ENCODE results near the gene DIS3L2.

Gene DIS3L2

DNA sequence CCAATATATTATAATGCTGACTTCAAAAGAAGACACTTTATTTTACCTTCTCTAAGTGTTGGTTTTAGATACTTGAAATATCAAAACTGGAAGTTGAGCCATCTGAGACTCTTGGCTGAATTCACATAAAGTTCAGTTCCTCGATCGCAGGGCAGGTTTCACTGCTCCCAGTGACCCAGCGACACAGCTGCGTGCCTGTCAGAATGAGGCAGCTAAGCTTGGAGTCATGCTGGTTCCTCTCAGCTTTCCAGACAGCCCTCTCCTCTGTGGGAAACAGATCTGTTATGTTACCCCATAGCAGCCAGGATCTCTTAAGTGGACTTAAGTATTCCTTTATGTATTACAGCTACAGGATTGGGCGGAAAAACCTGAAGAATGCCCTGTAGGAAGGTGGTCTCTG, 274.2 kb downstream of the DIS3L2 start:
- no peak for DNase-seq

DNA sequence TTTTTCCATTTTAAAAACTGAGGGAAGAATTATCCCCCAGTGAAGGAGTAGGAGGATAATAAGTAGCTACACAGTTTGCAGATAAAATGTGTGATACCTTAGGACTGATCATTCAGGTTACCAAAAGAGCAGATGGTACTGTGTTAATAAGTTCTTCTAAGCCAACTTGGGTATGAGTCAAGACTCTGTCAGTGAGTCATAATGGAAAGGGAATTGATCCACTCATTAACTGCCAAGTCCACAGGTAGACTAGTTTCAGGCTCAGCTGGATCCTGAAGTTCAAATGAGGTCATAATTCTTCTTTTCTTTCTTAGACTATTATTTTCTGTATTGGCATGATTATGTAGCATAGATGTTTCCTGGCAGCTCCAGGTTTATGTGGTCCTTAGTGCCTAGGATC, 274.7 kb downstream of the DIS3L2 start:
- DNase-seq, result no peak

DNA sequence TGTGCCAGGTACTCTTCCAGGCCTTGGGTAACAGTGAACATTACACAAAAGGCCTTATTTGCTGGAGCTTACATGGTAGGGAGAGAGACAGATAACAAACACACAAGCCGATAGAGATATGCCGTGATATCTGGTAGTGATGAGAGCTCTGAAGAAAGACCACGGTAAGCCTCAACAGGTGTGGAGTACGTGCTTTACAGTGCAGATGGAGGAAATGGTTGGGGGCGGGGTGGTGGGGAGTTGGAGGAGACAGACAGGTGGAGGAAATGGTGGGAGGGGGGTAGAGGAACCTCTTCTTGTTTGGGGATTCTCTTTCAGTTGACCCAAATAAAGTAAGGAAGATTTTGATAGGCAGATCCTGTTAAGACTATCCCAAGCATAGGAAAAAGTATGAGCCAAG, 276.0 kb downstream of the DIS3L2 start:
- no peak for DNase-seq

DNA sequence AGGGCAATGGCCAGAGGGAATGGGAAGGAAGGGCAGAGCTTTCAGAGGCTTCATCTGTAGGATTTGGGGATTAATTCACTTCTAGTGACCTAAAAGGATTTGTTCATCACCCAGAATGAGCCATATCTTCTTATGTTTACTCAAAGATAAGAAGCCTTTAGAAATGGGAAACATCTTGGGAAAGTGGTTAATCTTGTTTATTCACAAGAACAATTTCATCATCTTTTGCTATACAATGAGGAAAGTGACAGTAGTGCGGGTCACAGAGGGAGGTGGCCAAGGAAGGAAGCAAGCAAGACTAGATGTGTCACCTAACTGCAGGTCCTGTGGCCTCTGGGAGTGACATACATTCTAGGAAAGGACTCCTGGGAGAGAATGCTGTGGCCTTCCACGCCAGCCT, 276.6 kb downstream of the DIS3L2 start:
- no peak for DNase-seq

DNA sequence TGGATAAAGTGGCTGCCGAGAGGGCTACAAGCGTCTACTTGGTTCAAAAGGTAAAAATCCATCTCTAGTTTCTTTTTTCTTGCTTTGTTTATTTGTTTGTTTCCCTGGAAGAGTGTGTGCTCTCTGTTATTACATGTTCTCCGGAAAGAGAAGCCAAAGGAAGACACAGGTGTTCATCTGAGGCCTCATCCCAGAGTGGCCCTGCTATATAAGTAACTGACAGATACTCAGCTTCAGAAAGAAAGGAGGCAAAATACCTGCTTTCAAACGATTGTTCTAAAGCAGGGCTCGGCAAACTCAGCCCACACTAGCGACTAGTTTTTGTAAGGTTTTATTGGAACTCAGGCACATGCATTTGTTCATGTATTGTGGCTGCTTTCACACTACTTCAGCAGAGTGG, 277.1 kb downstream of the DIS3L2 start:
- DNase-seq, result no peak

DNA sequence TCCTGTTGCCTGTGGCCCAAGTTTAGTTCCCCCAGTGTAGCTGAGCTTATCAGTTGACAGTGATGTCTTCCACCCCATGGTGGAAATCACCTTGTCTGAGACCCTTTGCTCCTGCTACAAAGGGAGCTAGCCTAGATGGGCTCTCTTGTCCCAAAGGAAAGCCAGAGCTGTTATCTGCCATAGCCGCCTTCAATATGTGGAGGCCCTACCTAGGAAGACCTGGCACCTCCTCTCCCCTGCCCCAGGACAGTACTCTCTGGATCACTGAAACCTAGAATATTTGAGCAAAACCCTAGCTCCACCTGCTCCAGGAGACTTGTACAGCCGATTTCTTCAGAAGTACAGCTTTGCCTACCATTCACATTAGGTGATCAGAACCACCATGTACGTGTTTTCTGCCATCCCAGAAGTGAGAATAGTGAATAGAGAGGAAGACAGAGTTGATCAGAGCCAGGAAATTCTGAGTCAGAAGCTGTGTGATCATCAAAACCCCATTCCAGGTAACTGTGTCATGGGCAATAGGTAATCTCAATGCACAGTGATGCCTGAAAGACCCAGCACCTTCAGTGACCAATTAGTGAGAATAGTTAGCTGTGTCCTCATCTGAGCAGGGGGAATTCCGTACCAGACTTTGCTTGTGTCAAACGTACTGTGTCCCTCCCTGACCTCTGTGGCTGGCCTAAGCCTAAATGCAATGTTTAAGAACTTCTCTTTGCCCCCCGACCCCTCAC, 278.6 kb downstream of the DIS3L2 start:
- DNase-seq, result no peak

DNA sequence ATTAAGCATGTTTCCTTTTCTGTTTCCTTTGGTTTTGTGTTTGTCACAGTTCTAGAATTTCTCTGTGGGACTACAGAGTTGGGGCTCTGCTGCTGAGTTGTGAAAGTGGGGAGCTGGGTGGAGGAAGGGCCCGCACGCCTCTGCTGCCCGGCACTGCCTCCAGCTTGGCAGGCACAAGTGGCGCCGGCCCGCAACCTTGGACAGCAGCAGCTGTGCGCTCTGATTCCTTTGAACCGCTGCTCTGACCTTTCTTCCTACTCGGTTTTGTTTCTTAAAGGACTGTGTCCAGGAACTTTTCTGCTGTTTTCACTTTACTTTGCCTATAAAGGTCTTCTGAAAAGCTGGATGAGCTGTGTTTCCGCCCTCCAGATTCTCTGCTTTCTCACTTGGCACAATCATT, 279.4 kb downstream of the DIS3L2 start:
- no peak for DNase-seq

DNA sequence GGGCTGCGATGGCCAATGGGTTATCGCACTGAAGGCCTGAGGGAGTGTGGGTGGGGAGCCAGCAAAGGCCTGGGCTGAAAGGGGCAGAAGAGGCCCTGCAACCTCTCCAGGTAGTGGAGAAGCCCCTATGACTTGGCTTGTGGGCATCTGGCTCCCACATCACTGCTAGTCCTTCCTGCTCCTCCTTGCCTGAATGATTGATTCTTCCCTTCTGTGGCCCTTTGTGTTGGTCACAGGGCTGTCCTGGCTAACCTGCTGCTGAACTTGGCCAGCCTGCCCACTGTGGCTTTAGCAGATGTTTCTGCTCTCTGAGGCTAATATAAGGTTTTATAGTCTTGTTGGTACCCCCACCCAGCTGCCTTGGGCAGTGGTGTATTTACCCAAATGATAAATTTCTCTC, 280.8 kb downstream of the DIS3L2 start:
- DNase-seq, result no peak

DNA sequence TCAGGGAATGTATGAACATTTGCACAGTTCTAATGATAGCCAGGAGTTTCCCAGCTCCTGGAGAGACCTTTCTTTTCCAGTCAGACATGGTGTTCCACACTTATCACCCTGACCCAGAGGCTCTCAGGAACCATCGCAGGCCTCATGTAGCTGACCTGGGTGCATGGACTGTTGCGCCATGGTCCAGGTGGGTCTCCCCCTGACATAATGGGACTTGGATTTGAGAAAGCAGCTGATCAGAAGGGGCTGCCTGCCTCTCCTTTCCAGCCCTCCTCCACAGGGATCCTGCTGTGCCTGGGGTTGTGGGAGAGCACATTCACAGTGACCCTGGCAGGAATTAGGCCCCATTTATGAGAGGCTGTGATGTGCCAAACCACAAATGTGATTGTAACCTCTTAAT, 283.6 kb downstream of the DIS3L2 start:
- no peak for DNase-seq

DNA sequence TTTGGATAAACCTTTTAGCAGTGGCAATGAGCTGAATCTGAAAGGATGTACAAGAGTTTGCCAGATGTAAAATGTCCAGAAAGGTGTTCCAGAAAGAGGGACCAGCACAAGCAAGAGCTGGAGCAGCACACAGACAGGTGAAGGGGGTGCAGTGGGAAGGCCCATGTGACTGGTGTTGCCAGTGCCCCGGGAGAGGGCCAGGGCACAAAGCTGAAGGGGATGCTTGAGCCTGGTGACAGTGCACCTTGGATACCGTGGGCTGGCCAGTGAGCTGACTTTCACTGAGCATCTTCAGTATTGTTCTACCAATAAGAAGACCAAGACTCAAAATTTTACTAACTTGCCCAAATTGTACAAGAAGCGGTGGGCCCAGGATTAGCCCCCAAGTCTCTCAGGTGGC, 284.7 kb downstream of the DIS3L2 start:
- DNase-seq, result no peak

DNA sequence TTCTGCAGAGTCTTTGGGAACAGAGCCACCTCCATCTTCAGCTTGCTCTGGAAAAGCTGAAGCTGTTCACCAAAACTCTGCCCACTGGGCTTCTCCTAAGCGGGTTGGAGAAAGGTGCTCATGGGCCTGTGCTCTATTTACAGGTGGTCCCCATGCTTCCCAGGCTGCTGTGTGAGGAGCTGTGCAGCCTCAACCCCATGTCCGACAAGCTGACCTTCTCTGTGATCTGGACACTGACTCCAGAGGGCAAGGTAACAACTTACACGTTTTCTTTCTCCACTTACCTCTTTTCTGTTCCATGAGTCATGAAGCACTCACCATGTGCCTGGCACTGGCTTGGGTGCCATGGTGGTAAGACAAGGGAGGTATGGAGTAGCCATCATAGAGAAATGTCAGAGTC, 287.6 kb downstream of the DIS3L2 start:
- no peak for DNase-seq

DNA sequence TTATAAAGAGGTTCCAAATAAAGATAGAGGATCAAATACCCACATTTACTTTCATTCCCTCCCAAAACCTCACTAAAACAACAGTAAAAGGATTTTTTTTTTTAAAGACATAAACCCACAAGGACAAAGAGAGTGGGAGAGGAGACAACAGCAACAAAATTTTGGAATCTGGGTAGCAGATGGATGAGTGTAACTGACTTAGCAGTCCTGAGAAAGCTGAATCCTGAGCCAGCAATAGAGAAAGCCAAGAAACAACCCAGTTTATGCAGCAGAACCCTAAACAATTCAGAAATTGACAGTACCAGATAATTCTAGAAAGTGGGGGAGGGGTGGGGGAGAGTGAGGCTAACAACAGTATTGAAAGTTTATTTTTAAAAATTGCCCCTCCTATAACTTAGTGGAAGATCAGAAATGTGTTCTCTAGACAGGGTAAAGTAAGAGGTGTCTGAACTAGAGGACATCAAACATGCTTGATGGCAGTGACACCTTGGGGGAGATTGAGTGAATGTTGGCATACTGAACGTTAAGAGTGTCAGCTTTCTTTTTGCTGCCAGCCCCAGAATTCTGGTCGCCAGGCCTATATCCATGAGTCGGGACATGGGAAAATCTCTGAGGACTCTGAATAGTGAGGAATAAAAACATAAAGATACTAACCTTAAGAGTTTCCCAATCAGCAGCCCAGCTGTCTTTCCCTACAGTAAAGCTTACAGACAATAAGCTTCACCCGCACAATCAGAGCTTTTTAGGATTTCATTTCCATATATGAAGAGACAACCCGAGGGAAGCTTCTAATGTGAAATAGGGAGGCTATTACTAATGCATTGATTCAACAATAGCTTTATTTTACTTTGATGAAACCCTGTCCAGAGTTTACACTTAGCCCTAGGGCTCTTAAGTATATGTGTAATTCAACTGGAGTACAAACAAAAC, 289.0 kb downstream of the DIS3L2 start:
- no peak for DNase-seq

DNA sequence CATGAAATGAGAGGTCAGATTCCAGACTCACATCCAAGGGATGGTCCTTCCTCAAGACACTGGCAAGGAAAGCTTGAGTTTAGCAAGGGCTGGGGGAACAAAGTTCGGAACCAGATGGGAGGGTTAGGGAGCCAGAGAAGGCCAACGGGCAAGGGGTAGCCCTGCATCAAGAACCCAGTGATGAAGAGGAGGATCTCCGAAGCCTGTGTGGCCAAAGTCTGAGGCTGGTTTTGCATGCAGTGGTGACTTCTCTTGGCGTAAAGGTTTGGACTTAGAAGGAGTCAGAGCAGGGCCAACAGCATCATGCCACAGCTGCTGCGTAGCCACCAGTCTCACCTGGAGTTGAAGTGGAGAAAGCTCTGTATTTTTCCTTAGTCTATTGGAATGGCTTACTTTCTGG, 293.5 kb downstream of the DIS3L2 start:
- DNase-seq, result no peak

DNA sequence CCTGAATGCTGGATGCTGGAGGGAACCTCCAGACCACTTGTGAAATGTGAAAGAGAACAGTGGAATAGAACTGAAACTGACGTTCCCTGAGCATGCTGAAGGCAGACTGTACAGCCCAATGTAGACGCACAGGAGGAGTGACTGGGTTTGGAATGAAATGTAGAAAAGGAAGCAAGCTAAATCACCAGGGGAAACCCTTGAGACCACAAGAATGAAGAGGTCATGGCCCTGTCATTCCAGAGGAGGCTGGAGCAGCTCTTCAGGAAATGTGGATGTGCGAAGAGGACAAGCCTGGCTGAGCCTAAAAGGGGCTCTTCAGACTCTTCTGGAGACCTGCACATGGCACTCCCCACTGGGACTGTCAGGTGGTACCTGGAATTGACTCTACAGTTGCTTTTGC, 298.6 kb downstream of the DIS3L2 start:
- no peak for DNase-seq

DNA sequence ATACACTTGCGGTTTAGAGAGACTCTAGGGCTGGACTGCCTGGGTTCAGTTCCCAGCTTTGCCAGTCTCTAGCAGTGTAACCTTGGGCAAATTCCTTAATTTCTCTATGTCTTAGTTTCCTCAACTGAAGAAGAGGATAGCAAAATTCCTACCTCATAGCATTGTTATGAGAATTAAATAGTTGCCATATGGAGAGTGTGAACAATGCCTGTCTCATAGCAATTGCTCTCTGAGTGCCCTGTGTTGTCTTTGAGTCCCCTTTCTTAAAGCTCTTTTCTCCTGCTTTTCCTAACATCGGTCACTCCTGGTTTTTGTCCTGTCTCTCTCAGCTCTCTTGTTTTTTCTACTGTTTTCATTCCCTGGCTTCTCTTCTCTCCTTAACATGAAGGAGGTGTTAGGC, 300.3 kb downstream of the DIS3L2 start:
- DNase-seq, result no peak

DNA sequence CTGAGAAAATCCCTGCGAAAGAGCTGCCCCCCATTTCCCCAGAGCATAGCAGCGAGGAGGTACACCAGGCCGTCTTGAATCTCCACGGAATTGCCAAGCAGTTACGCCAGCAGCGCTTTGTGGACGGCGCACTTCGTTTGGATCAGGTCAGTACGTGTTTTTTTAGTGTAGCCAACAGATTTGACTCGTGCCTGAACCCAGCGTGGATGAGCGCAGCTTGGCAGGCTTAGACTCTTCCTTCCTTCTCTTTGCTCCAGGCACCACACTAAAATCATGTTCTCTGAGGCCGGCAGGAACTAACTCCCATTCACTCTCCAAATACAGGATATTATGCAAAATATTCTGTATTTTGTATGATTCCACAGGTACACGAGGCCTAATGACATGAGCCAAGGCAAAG, 301.8 kb downstream of the DIS3L2 start:
- DNase-seq, result no peak

DNA sequence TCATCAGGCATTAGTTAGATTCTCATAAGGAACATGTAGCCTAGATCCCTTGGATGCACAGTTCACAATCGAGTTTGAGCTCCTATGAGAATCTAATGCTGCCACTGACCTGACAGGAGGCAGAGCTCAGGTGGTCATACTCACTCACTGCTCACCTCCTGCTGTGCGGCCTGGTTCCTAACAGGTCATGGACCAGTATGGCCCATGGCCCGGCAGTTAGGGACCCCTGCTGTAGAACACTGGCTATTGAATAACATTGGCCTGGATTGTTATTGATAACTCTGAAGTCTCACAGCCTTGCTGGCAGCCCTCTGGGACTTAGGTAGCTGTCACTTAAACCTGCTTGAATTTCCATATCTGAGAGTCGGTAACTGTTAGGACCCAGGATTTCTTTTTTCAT, 302.6 kb downstream of the DIS3L2 start:
- DNase-seq, result no peak

DNA sequence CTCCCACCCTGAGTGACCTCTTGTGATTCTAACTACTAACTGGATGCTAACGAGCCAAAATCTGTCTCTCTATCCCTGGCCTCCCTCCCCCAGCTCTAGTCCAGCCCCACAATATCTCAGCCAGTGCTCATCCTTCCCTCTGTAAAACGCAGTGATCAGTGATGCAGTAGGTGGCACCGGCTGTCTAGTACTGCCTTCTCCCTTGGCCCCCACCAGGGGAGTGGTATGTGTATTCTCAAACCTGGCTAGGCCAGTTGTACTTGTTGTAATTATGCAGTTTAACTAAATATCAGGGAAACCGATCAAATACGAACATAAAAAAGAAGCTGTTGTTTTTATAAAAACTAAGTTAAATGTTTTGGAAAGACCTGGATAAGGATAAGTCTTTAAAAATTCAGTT, 303.8 kb downstream of the DIS3L2 start:
- DNase-seq, result no peak

DNA sequence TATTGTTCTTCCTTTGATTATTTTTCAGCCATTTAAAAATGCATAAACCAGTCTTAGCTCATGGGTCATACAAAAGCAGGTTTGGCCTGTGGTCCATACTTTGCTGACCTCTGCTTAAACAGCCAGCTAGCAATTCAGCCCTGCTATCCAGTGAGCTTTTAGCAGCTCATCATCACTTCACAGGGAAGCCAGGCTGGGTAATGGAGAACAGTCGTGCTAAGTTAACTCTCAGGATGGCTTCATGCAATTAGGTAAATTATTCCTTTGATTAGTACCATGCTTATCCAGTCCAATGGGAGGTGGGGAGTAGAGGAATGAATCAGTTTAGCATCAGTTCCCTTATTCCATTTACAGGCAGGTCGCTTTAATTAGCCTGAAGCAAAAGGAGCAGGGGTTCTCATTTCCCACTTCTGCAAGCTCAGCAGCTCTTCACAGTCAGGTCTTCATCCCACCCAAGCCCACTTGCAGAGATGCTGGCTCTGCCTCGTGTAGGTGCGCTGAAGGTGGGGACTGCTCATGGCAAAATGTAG, 307.2 kb downstream of the DIS3L2 start:
- DNase-seq, result no peak

DNA sequence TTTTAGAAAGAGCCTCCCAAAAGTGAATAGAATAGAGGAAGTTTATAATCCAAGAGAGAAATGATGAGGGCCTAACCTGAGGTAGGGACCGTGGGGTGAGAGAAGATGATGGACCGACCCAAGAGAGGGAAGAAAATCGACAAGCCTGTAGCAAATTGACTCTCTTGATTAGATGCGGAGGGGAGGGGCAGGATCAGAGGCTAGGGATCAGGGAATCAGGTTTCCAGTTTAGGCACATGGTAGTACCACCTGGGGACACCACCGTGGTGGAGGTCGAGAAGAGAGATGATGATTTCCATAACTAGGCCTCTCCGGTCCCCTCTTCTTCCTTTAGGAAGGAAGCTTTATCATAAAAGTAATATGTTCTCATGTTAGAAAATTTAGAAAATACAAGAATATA, 308.4 kb downstream of the DIS3L2 start:
- DNase-seq, result no peak

DNA sequence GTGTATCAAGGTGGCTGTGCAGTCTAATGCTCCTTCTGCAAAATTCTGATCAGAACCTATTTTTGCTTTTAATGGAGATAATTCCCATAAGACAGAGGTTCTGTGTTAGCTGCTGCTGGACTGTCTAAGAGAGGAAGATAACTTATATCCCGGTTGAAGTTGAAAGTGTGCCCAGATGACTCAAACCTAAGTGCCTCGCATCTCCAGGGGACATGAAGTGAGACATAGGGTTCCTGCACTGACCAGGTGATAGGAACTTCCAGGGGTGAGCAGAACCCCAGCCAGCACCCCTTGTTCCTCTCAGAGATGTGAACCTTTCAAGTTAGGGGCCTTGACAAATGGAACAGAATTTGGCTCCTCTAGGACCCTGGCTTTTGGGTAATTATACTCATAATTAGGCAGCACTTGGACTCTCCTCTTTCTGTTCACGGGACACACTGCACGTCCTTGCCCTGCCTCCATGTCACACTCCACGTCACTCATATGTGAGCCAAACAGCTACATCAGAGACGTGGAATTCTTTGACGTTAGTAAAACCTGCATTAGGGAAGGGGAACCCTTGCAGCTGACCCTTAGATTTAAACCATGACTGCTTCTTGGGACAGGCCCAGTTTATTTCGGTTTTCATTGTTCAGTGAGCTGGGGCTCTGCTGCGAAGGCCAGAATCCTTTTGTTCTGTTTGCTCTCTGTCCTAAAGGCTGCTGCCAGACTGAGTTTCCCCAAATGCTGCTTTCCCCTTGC, 312.6 kb downstream of the DIS3L2 start:
- no peak for DNase-seq

DNA sequence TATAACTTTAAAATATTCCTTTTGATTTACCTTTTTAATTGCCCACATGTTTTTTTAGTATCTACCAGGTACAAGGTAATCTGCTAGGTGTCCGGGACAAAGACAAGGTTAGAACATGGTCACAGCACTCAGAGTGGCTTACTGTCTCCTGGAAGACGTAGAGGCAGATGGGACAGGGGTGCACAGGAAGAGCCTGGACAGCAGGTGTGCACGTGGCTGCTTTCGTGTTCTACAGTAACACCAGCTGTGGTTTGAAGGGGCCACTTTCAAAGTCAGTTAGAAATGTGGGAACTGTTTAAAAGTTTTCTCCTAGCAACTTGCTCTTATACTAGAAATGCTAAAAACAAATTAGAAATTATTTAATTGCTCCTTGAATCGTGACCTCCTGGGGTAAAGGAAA, 314.2 kb downstream of the DIS3L2 start:
- DNase-seq, result no peak

DNA sequence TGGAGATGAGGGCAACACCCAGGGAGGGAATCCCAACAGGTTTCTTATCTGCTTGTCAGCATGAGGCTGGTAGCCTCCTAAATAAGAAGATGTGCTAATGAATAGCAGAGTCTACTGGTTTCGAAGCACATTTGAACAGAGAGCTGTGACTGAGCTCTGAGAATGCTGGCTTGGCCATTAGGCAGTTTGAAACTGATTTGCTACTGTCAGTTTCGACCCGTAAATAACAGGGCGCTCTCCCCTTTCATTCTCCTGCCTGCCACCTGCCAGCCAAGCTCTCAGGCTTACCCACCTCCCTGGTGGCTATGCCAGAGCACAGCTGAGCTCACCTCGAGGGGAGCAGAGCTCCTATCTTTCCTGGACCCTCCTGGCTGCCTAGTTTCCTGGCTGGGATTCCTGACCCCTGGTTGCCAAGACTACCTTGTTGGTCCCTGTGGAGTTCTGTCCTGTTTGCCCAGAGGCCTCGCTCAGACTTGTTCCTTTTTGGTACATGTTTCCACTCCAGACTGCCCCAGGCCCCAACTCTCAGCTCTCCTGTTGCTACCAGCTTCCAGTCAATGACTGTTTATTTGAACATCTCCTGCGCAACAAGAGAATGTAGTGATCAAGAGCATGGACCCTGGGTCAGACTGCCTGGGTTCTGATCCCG, 314.7 kb downstream of the DIS3L2 start:
- no peak for DNase-seq
